ENCODE measurements around the gene TLK2. TPM values are rescaled to one million over a fixed set of nuclear protein-coding genes. Genes with fewer than 3 reads are reported as not detected.
"Not testable (repeated sequence)": the region's sequence is repeated elsewhere in the genome, so short reads cannot be mapped to it uniquely, and the experiment has no call there.

Gene TLK2
- total RNA-seq, 1 donor from 2014 or later: 45.5 TPM

DNA sequence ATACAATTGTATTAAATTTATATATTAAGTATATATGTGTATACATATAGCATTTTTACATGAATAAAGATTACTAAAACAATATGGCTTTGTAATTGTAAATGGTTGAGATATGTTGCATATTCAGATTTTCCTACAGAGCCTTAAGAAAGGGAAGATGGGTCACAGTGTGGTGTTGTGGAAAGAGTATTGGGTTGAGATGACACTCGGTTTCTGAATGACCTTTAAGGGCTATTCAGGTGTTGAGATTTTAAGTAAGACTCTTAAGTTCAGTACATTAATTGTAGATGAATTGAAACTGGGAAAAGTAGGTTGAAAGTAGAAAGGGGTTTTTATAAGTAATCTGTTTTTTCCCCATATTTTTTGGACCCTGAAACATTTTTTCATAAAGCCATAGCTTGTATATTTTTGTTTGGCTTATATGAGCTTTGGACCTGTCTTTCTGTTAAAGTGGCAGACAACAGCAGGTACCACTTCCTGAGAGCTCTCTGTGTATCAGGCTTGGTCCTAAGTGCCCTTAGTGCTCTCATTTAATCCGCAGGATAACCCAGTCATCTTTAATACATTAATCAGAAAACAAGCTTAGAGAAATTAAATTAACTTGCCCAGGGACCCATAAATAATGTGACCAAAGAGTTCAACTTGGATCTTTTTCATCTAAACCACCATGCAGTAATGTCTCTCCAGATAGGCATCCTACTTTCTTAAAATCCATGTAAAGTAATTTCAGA, 100.3 kb downstream of the TLK2 start:
- no peak for DNase-seq (ENCODE audit: low spot score)
- Mint-ChIP-seq H3K4me1 (ENCODE audit: low read depth) (peaks cover 2% of the 10 kb centered on the region), H3K27ac (no peak overlapping the region), H3K4me3 (ENCODE audit: low read depth) (no peak overlapping the region), H3K36me3 (ENCODE audit: low read depth) (peaks cover 46% of the 10 kb centered on the region), H3K27me3 (ENCODE audit: low read depth) (no peaks in the 10 kb centered on the region), H3K9me3 (no peaks in the 10 kb centered on the region)
- intact Hi-C loops (cut with micrococcal nuclease): no loop called here

DNA sequence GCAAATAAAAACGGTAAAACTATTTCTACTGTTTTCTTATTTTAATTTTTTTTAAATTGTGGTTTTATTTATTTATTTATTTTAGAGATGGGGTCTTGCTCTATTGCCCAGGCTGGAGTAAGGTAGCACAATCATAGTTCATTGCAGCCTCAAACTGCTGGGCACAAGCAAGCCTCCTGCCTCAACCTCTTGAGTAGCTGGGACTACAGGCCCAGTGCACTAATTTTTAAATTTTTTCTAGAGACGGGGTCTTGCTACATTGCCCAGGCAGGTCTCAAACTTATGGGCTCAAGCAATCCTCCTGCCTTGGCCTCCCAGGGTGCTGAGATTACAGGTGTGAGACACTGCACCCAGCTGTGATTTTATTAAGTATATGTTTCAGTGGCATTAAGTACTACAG, 102.3 kb downstream of the TLK2 start:
- DNase-seq (ENCODE audit: low spot score): no peak
- Mint-ChIP-seq H3K4me1 (ENCODE audit: low read depth) (peaks cover 2% of the 10 kb centered on the region), H3K9me3 (no peaks in the 10 kb centered on the region), H3K4me3 (ENCODE audit: low read depth) (no peak overlapping the region), H3K27me3 (ENCODE audit: low read depth) (no peaks in the 10 kb centered on the region), H3K36me3 (ENCODE audit: low read depth) (peaks cover 34% of the 10 kb centered on the region), H3K27ac (no peak overlapping the region)
- intact Hi-C loops (cut with micrococcal nuclease): no loop called here

DNA sequence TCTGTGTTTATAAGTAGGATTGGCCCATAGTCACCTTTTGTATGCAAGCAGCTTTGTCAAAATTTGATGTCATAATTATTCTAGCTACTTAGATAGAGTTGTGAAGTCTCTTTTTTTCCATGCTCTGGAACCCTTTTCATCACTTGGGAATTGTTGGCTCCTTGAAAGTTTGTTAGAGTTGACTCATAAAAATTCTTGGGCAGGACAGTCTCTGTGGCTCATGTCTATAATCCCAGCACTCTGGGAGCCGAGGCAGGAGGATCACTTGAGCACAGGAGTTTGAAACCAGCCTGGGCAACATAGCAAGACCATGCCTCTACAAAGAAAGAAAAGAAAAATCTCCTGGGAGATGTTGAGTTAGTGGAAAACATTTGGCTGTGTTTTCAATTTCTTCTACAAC, 103.1 kb downstream of the TLK2 start:
- H3K4me1 Mint-ChIP-seq (ENCODE audit: low read depth): peaks cover 2% of the 10 kb centered on the region
- no peak for DNase-seq (ENCODE audit: low spot score)
- H3K9me3 Mint-ChIP-seq: no peaks in the 10 kb centered on the region
- intact Hi-C loops (cut with micrococcal nuclease): no loop called here
- H3K27me3 Mint-ChIP-seq (ENCODE audit: low read depth): no peaks in the 10 kb centered on the region
- no peak overlapping the region for H3K27ac Mint-ChIP-seq
- no peak overlapping the region for H3K4me3 Mint-ChIP-seq (ENCODE audit: low read depth)
- H3K36me3 Mint-ChIP-seq (ENCODE audit: low read depth): peaks cover 27% of the 10 kb centered on the region

DNA sequence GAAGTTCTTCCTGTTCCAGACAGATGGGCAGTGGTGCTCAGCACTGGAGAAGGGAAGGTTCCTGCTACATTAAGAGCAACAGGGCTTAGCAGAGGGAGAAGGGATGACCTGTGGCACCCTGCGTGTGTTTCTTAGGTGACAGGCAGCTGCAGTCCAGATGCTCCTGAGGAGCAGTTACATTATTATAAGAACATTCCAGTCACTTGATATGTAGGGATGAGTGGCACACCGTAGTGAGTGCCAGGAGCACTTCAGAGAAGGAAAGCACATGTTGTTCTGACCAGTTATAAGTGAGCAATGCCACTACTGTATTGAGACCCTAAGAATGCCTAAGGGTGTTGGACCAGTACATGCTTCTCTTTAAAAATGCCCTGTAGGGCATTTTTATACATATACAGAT, 108.9 kb downstream of the TLK2 start:
- intact Hi-C loops (cut with micrococcal nuclease): no loop called here
- H3K27ac Mint-ChIP-seq: no peak overlapping the region
- H3K9me3 Mint-ChIP-seq: no peaks in the 10 kb centered on the region
- H3K4me1 Mint-ChIP-seq (ENCODE audit: low read depth): no peaks in the 10 kb centered on the region
- no peak for DNase-seq (ENCODE audit: low spot score)
- peaks cover 36% of the 10 kb centered on the region for H3K36me3 Mint-ChIP-seq (ENCODE audit: low read depth)
- no peaks in the 10 kb centered on the region for H3K27me3 Mint-ChIP-seq (ENCODE audit: low read depth)
- no peak overlapping the region for H3K4me3 Mint-ChIP-seq (ENCODE audit: low read depth)

DNA sequence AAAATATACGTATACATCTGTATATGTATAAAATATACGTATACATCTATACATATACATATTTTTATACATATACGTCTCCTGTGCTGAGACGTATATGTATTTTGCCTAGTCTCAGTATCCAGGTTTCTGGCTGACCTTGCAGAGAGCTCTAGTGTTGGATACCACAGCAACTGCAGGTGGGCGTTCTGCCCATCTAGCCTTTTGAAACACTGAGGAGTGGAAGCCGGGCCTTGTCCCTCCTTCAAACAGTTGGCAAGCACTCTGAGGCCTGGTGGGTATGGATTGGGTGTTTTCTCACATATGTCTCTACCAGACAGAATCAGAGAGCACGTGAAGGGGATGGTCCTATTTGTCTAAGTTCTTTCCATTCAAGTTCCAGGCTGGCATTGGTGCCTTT, 109.5 kb downstream of the TLK2 start:
- Mint-ChIP-seq H3K9me3 (no peaks in the 10 kb centered on the region), H3K4me3 (ENCODE audit: low read depth) (no peak overlapping the region), H3K36me3 (ENCODE audit: low read depth) (peaks cover 36% of the 10 kb centered on the region), H3K4me1 (ENCODE audit: low read depth) (no peaks in the 10 kb centered on the region), H3K27me3 (ENCODE audit: low read depth) (no peaks in the 10 kb centered on the region), H3K27ac (no peak overlapping the region)
- DNase-seq (ENCODE audit: low spot score): no peak
- intact Hi-C loops (cut with micrococcal nuclease): no loop called here

DNA sequence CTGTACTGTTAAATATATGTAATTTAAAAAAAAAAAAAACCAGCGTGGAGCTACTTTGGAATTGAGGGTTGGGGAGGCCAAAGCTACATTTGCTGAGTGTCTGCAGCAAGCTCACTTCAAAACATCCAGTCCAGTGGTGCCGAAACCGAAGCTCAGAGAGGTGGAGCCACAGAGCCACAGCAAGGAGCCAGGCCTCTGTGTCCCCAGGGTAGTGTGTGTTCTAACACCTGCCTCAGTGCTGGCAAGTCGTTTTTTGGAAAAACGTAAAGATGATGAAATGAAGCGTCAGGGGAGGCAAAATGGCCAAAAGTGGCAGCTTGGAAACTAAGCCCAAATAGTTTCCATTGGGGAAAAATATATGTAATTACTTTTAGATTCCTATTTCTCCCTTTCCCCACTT, 112.7 kb downstream of the TLK2 start:
- Mint-ChIP-seq H3K4me3 (ENCODE audit: low read depth) (no peak overlapping the region), H3K4me1 (ENCODE audit: low read depth) (no peaks in the 10 kb centered on the region), H3K27ac (no peak overlapping the region), H3K9me3 (peaks cover 3% of the 10 kb centered on the region), H3K27me3 (ENCODE audit: low read depth) (no peaks in the 10 kb centered on the region), H3K36me3 (ENCODE audit: low read depth) (peaks cover 44% of the 10 kb centered on the region)
- intact Hi-C loops (cut with micrococcal nuclease): no loop called here
- no peak for DNase-seq (ENCODE audit: low spot score)

DNA sequence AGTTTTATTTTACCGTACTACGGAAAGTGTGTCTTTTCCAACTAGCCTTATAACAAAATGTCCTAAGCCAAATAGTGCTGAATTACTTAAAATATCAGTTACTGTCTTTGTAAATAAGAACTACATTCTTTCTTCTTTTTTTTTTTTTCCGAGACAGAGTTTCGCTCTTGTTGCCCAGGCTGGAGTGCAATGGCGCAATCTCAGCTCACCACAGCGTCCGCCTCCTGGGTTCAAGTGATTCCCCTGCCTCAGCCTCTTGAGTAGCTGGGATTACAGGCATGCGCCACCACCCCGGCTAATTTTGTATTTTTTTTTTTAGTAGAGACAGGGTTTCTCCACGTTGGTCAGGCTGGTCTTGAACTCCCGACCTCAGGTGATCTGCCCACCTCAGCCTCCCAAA, 113.2 kb downstream of the TLK2 start:
- peaks cover 49% of the 10 kb centered on the region for H3K36me3 Mint-ChIP-seq (ENCODE audit: low read depth)
- H3K4me3 Mint-ChIP-seq (ENCODE audit: low read depth); H3K4me1 Mint-ChIP-seq (ENCODE audit: low read depth); intact Hi-C loops (cut with micrococcal nuclease); DNase-seq (ENCODE audit: low spot score); H3K27ac Mint-ChIP-seq; H3K27me3 Mint-ChIP-seq (ENCODE audit: low read depth); H3K9me3 Mint-ChIP-seq: not testable (repeated sequence)

DNA sequence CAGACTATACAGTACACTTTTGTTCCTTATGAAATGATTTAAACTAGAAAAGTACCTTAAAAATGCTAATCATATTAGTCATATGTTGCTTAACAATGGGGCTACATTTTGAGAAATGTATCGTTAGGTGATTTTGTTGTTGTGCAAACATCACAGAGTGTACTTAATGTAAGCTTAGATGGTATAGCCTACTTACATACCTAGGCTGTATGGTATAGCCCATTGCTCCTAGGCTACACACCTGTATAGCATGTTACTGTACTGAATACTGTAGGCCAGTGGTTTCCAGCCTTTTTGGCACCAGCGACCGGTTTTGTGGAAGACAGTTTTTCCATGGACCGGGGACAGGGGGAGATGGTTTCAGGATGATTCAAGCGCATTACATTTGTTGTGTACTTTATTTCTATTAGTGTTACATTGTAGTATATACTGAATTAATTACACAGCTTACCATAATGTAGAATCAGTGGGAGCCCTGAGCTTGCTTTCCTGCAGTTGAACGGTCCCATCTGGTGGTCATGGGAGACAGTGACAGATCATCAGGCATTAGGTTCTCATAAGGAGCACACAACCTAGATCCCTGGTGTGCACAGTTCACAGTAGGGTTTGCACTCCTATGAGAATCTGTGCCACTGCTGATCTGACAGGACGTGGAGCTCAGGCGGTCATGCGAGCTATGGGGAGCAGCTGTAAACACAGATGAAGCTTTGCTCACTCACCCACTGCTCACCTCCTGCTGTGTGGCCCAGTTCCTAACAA, 113.9 kb downstream of the TLK2 start:
- H3K4me3 Mint-ChIP-seq (ENCODE audit: low read depth): no peak overlapping the region
- no peaks in the 10 kb centered on the region for H3K4me1 Mint-ChIP-seq (ENCODE audit: low read depth)
- H3K9me3 Mint-ChIP-seq: peaks cover 5% of the 10 kb centered on the region
- intact Hi-C loops (cut with micrococcal nuclease): no loop called here
- no peaks in the 10 kb centered on the region for H3K27me3 Mint-ChIP-seq (ENCODE audit: low read depth)
- H3K36me3 Mint-ChIP-seq (ENCODE audit: low read depth): peaks cover 49% of the 10 kb centered on the region
- H3K27ac Mint-ChIP-seq: no peak overlapping the region
- no peak for DNase-seq (ENCODE audit: low spot score)

DNA sequence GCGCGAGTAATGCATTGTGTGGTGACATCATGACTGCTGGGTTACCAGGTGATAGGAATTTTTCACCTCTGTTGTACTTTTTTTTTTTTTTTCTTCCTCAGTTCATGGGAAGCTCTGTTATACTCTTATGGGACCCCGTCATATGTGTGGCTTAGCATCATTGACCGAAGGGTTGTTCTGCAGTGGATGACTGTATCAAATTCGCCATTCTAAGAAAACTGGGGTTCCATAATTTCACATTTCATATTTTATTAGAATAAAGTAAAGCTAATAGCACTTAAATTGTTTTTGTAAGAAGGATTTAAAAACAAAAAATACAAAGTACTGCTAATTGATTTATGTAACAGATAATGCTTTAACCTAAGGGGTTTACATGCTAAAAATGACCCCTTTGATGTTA, 116.9 kb downstream of the TLK2 start:
- peaks cover 5% of the 10 kb centered on the region for H3K9me3 Mint-ChIP-seq
- intact Hi-C loops (cut with micrococcal nuclease): no loop called here
- H3K4me3 Mint-ChIP-seq (ENCODE audit: low read depth): no peak overlapping the region
- no peak for DNase-seq (ENCODE audit: low spot score)
- H3K36me3 Mint-ChIP-seq (ENCODE audit: low read depth): peaks cover 61% of the 10 kb centered on the region
- no peaks in the 10 kb centered on the region for H3K4me1 Mint-ChIP-seq (ENCODE audit: low read depth)
- no peaks in the 10 kb centered on the region for H3K27me3 Mint-ChIP-seq (ENCODE audit: low read depth)
- no peak overlapping the region for H3K27ac Mint-ChIP-seq

DNA sequence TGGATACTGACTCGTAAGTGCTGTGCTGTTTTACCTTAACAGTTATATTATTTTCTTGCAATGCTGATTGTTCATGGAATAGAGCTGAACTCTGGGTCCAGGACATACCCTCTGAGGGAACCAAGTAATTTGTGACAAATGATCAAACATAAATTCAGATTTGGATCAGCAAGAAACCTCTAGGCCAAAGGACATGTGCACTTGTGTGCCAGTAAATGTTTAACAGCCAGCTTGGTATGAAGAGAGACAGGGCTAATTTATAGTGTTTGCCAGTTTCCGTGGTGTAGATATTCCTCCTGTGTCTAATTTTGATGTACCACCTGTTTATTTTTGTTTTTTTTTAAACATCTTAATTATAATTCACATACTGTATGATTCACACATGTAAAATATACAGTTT, 118.0 kb downstream of the TLK2 start:
- H3K4me3 Mint-ChIP-seq (ENCODE audit: low read depth): no peak overlapping the region
- peaks cover 69% of the 10 kb centered on the region for H3K36me3 Mint-ChIP-seq (ENCODE audit: low read depth)

DNA sequence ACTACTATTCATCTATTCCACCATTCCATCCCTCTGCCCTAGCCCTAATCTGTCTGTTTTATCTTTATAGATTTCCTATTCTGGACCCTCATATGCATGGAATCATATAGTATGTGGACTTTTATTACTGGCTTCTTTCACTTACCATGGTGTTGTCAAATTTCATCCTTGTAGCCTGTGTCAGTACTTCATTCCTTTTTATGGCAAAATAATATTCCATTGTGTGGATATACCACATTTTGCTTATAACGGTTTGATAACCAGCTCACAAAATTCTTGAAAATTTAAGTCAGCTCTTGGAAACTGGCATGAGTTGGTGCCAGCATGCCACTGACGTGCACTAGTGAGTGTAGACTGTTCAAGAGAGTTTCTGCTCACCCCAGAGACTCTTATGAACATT, 118.5 kb downstream of the TLK2 start:
- H3K36me3 Mint-ChIP-seq (ENCODE audit: low read depth): peaks cover 72% of the 10 kb centered on the region
- H3K4me3 Mint-ChIP-seq (ENCODE audit: low read depth): no peak overlapping the region
- DNase-seq (ENCODE audit: low spot score): no peak
- intact Hi-C loops (cut with micrococcal nuclease): no loop called here
- peaks cover 5% of the 10 kb centered on the region for H3K4me1 Mint-ChIP-seq (ENCODE audit: low read depth)
- no peaks in the 10 kb centered on the region for H3K27me3 Mint-ChIP-seq (ENCODE audit: low read depth)
- no peak overlapping the region for H3K27ac Mint-ChIP-seq
- H3K9me3 Mint-ChIP-seq: peaks cover 5% of the 10 kb centered on the region

More for the DNA sequence above, 118.0 kb downstream of the TLK2 start:
- H3K27ac Mint-ChIP-seq: no peak overlapping the region
- peaks cover 5% of the 10 kb centered on the region for H3K9me3 Mint-ChIP-seq
- H3K4me1 Mint-ChIP-seq (ENCODE audit: low read depth): peaks cover 3% of the 10 kb centered on the region
- H3K27me3 Mint-ChIP-seq (ENCODE audit: low read depth): no peaks in the 10 kb centered on the region
- intact Hi-C loops (cut with micrococcal nuclease): no loop called here
- DNase-seq (ENCODE audit: low spot score): no peak

DNA sequence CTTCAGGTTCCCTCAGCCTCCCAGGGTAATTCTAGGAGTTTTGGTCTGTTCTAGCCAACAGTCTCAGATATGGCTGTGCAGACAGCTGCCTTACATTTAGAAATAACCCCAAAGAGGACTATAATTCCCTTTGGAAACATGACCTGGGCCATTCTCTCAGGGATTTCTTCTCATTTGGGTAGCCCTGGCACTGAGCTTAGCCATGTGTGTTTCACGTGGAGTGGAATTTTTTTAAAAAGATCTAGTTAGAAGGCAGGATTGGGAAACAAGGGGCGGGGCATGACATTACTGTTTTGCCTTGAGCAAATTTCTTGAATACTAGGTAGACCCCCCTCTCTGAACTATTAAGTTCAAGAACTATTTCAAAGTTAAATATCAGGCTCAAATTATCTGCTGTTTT, 119.3 kb downstream of the TLK2 start:
- H3K27me3 Mint-ChIP-seq (ENCODE audit: low read depth): no peaks in the 10 kb centered on the region
- no peak overlapping the region for H3K27ac Mint-ChIP-seq
- peaks cover 74% of the 10 kb centered on the region for H3K36me3 Mint-ChIP-seq (ENCODE audit: low read depth)
- H3K4me3 Mint-ChIP-seq (ENCODE audit: low read depth): no peak overlapping the region
- DNase-seq (ENCODE audit: low spot score): no peak
- H3K4me1 Mint-ChIP-seq (ENCODE audit: low read depth): peaks cover 5% of the 10 kb centered on the region
- H3K9me3 Mint-ChIP-seq: peaks cover 5% of the 10 kb centered on the region
- intact Hi-C loops (cut with micrococcal nuclease): no loop called here

DNA sequence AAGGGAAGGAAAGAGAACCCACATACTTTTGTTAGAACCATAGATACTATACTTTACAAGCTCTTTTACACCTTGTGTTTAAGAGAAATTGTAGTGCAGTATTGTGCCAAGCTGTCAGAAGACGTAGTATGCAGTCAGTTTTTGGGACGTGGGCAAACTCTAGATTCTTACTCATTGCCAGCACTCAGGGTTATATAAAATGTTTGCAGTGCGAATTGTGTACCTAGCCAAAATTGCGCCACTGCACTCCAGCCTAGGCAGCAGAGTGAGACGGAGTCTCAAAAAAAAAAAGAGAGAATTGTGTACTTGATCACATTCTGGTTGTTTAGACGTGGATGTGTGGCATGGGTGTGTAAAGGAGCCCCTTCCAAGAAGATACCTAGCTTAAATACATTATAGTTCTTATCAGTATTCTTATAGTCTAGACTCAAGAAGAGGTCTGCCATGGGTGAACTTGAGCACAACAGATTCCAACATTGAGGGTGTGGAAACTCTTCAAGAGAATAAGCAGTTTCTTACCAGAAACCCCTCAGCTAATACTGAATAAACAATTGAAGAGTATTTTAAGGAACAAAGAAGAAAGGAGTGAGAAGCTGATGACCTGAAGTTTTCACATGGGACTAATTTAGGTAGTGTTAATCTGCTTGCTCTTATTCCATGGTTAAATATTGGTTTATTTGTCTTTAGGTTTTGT, 121.5 kb downstream of the TLK2 start:
- DNase-seq (ENCODE audit: low spot score): no peak
- Mint-ChIP-seq H3K27ac (no peak overlapping the region), H3K4me1 (ENCODE audit: low read depth) (peaks cover 5% of the 10 kb centered on the region), H3K36me3 (ENCODE audit: low read depth) (peaks cover 74% of the 10 kb centered on the region), H3K27me3 (ENCODE audit: low read depth) (no peaks in the 10 kb centered on the region), H3K9me3 (peaks cover 5% of the 10 kb centered on the region), H3K4me3 (ENCODE audit: low read depth) (no peak overlapping the region)
- intact Hi-C loops (cut with micrococcal nuclease): no loop called here

All from activated T-helper 2 cell treated with anti-CD3 and anti-CD28 coated beads, Interferon-gamma antibody, Interleukin-2, Interleukin-4, amounts not matched to agents 10 μg/mL and 5 μg/mL and 100 μg/mL, durations not matched to agents 14 hours and 24 hours and 36 hours (primary cell).